MCF 10A (cell line): ENCODE results near the gene KDM4B. TPM values are rescaled to one million over a fixed set of nuclear protein-coding genes. Genes with fewer than 3 reads are reported as not detected.

ENCODE experiments used
- BruUV-seq: library from RNA; stranded (reverse); fragments of 400-500 nt; replicated peaks from 2 replicates; lab custom pipeline; 2021; lab: Mats Ljungman, UMichigan
- CTCF ChIA-PET: fragments of 300-600 bp; sonication (Branson Sonifier 250); formaldehyde crosslinking; extraction: SDS; loops from one replicate; lab custom pipeline; 2021; ENCODE audit warnings: antibody characterized with exemption, inconsistent platforms; lab: Yijun Ruan, JAX
- POLR2A ChIA-PET: fragments of 300-600, 350-650 bp; sonication (Branson Sonifier 250); formaldehyde crosslinking; extraction: SDS; loops from one replicate; lab custom pipeline; 2020; ENCODE audit warnings: antibody characterized with exemption, inconsistent platforms; lab: Yijun Ruan, JAX
- DNase-seq: peaks from one replicate; pipeline ENCODE4 v3.0.0-alpha.2; 2018; ENCODE audit not compliant: unreplicated experiment
- H3K27ac Mint-ChIP-seq: one replicate; pipeline ENCODE4 v1.8.0; 2022; ENCODE audit warnings: mild to moderate bottlenecking, low read depth, mixed read lengths; ENCODE audit not compliant: unreplicated experiment
- H3K27me3 Mint-ChIP-seq: one replicate; pipeline ENCODE4 v1.8.0; 2022; ENCODE audit warnings: mixed read lengths; ENCODE audit not compliant: insufficient read depth, unreplicated experiment
- H3K36me3 Mint-ChIP-seq: one replicate; pipeline ENCODE4 v1.8.0; 2022; ENCODE audit warnings: mild to moderate bottlenecking, moderate library complexity, mixed read lengths; ENCODE audit not compliant: insufficient read depth, unreplicated experiment
- H3K4me1 Mint-ChIP-seq: one replicate; pipeline ENCODE4 v1.8.0; 2022; ENCODE audit warnings: mixed read lengths; ENCODE audit not compliant: insufficient read depth, unreplicated experiment
- H3K4me3 Mint-ChIP-seq: one replicate; pipeline ENCODE4 v1.8.0; 2022; ENCODE audit warnings: mild to moderate bottlenecking, moderate library complexity, mixed read lengths; ENCODE audit not compliant: unreplicated experiment
- H3K9me3 Mint-ChIP-seq: one replicate; pipeline ENCODE4 v1.8.0; 2022; ENCODE audit warnings: mixed read lengths; ENCODE audit not compliant: unreplicated experiment
- CTCF ChIP-seq: fragments of 200-600 bp; IDR thresholded peaks from one replicate; pipeline ENCODE4 v1.8.0; 2022; ENCODE audit warnings: antibody characterized with exemption, mild to moderate bottlenecking; ENCODE audit not compliant: unreplicated experiment
- intact Hi-C: fragments of 100-400 bp; cut with micrococcal nuclease; formaldehyde crosslinking; loops from 2 replicates; pipeline ENCODE4 v1.14.1; 2022
- total RNA-seq: library from RNA; stranded (reverse); gene quantifications from 2 replicates; pipeline ENCODE4 v1.2.3, GENCODE V29; 2022

KDM4B gene
- total RNA-seq, 1 experiment from 2014 or later: 34.4 TPM

GRCh38 chr19:5152767-5153532 lies 184.0 kb downstream of the KDM4B start:
- ChIA-PET CTCF (no interaction called here), POLR2A (interaction anchor here (0.6 kb wide), 1 partner anchor 405 kb away, joined by 3 read pairs; no protein-coding TSS in a partner anchor)
- Mint-ChIP-seq H3K4me3 (no peak overlapping the region), H3K4me1 (no peaks in the 10 kb centered on the region), H3K9me3 (no peaks in the 10 kb centered on the region), H3K27me3 (no peaks in the 10 kb centered on the region), H3K36me3 (peaks cover 21% of the 10 kb centered on the region), H3K27ac (no peak overlapping the region)
- no TSS peak for BruUV-seq
- no peak for TF ChIP-seq CTCF
- intact Hi-C loops: no loop called here
- DNase-seq: no peak

DNA sequence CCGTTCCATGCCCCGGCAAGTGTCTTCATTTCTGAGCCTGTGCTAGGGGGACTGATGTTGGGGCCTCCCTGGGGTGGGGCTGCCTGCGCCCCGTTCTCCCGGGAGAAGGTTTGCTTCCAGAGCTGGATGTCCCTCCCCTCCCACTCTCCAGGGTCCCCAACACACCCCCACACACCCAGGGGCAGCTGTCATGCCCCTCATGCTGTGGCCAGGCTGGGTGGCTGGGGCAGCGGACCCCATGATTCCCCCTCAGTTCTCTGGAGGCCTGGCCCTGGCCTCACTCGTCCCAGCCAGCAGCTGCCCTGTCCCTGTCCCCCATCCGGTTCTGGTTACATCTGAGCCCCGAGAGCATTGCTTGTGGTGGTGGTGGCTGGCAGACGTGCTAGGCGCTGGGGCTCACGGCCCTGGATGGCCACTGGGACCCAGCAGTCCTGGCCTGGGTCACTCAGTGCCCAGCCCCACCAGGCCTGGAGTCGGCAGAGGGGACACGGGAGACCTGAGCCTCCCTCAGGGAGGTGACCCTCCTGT lies 184.8 kb downstream of the KDM4B start:
- DNase-seq: no peak
- CTCF ChIA-PET: interaction anchor here (0.6 to 1.5 kb wide), 2 partner anchors 9 to 25 kb away, joined by 3 to 4 read pairs; no protein-coding TSS in a partner anchor
- Mint-ChIP-seq H3K27me3 (no peaks in the 10 kb centered on the region), H3K36me3 (peaks cover 14% of the 10 kb centered on the region), H3K9me3 (no peaks in the 10 kb centered on the region), H3K27ac (no peak overlapping the region), H3K4me1 (no peaks in the 10 kb centered on the region), H3K4me3 (no peak overlapping the region)
- POLR2A ChIA-PET: no interaction called here
- intact Hi-C loops: no loop called here
- BruUV-seq: no TSS peak
- no peak for TF ChIP-seq CTCF

DNA sequence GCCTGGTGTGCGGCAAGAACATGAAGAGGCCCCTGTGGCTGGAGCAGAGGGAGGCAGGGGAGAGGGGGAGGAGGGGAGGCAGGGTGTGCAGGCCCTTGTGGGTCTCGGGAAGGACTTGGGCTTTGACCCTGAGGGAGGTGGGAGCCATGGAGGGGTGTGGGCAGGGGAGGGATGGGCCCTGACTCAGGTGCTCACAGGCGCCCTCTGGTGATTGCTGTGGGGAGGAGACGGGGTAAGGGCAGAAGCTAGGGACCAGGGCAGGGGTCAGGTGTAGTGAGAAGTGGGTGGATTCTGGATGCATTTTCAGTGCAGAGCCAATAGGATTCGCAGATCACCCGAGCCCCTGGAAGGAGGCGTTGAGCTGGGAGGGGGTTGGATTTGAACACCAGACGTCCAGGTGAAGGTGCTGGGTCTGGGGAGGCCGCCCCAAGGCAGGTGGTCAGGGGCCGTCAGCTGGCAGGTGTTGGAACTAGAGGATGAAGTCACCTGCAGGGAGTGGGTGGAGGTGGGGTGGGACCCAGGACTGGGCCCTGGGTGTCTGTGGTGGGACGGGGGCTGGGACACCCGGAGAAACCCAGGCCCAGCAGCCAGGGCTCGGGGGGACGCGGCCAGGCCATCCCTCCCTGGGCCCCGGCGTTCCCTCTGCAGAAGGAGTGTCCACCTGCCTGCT lies 185.4 kb downstream of the KDM4B start:
- no TSS peak for BruUV-seq
- CTCF ChIA-PET: interaction anchor here (0.6 to 1.5 kb wide), 2 partner anchors 9 to 25 kb away, joined by 3 to 4 read pairs; no protein-coding TSS in a partner anchor
- Mint-ChIP-seq H3K27me3 (no peaks in the 10 kb centered on the region), H3K36me3 (peaks cover 14% of the 10 kb centered on the region), H3K4me3 (no peak overlapping the region), H3K27ac (no peak overlapping the region), H3K9me3 (no peaks in the 10 kb centered on the region), H3K4me1 (no peaks in the 10 kb centered on the region)
- peak; percentile 27 for TF ChIP-seq CTCF
- POLR2A ChIA-PET: no interaction called here
- peak; percentile 50 for DNase-seq
- intact Hi-C loops: no loop called here
